BE2C (cell line): Measurements from ENCODE around the gene SIGLEC8.

ENCODE experiments used
- DNase-seq: peaks from one replicate; pipeline ENCODE4 v3.0.0-alpha.2; 2020
- H3K27me3 ChIP-seq: fragments of 250-450 bp; sonication (Bioruptor Pico); 2 replicates; pipeline ENCODE4 v1.5.1; 2020; ENCODE audit warnings: mild to moderate bottlenecking
- H3K36me3 ChIP-seq: fragments of 250-450 bp; sonication (Bioruptor Pico); 2 replicates; pipeline ENCODE4 v1.5.1; 2020; ENCODE audit warnings: mild to moderate bottlenecking
- H3K4me1 ChIP-seq: fragments of 250-450 bp; sonication (Bioruptor Pico); 2 replicates; pipeline ENCODE4 v1.5.1; 2020
- H3K4me3 ChIP-seq: 2 replicates; pipeline ENCODE4 v1.5.1; 2011; ENCODE audit warnings: low read depth, low read length
- H3K9me3 ChIP-seq: fragments of 250-450 bp; sonication (Bioruptor Pico); 2 replicates; pipeline ENCODE4 v1.5.1; 2020
- TF ChIP-seq, protein P1 (sequence below): IDR thresholded peaks from 2 replicates; pipeline ENCODE4 v1.5.1; 2012; ENCODE audit warnings: mild to moderate bottlenecking, low read depth, low read length

Gene SIGLEC8

DNA sequence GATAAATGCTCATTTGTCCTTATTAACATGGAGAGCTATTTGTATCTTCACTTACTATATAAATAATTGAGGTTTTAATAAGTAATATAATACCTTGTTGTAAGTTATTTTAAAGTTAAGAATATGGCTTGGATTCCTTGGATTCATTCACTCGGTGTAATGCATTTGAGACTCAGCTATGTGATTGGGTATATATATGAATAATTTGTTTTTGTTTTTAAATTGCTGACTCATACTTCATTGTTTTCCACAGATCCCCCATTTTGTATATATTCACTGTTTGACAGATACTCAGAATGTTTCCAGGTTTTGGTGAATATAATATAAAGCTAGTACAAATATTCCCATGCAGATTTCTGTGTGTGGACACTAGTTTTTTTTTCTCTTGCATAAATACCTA, 13.3 kb upstream of the SIGLEC8 start:
- Histone ChIP-seq H3K4me1 (no peaks in the 10 kb centered on the region), H3K36me3 (no peaks in the 10 kb centered on the region), H3K27me3 (peaks cover 3% of the 10 kb centered on the region), H3K9me3 (no peaks in the 10 kb centered on the region), H3K4me3 (no peak overlapping the region)
- DNase-seq, result no peak
- TF ChIP-seq, protein P1, sequence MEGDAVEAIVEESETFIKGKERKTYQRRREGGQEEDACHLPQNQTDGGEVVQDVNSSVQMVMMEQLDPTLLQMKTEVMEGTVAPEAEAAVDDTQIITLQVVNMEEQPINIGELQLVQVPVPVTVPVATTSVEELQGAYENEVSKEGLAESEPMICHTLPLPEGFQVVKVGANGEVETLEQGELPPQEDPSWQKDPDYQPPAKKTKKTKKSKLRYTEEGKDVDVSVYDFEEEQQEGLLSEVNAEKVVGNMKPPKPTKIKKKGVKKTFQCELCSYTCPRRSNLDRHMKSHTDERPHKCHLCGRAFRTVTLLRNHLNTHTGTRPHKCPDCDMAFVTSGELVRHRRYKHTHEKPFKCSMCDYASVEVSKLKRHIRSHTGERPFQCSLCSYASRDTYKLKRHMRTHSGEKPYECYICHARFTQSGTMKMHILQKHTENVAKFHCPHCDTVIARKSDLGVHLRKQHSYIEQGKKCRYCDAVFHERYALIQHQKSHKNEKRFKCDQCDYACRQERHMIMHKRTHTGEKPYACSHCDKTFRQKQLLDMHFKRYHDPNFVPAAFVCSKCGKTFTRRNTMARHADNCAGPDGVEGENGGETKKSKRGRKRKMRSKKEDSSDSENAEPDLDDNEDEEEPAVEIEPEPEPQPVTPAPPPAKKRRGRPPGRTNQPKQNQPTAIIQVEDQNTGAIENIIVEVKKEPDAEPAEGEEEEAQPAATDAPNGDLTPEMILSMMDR, result no peak

DNA sequence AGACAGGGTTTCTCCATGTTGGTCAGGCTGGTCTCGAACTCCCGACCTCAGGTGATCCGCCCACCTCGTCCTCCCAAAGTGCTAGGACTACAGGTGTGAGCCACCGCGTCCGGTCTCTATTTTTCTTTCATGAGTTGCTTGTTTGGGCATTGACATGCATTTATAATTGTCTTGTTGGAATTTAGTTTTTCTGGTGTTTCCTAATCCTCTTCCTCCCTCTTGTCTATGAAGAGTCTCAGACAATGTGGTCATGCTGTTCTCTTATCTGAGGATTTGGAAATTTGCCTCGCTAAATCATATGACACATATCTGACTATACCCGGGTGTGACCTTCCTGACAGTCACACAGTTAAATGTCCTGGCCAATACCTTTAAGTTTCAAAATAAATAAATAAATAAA, 12.7 kb upstream of the SIGLEC8 start:
- H3K36me3 ChIP-seq, result no peaks in the 10 kb centered on the region
- no peak overlapping the region for H3K4me3 ChIP-seq
- TF ChIP-seq, protein P1, result no peak
- DNase-seq, result no peak
- H3K9me3 ChIP-seq, result no peaks in the 10 kb centered on the region
- H3K27me3 ChIP-seq, result peaks cover 9% of the 10 kb centered on the region
- no peaks in the 10 kb centered on the region for H3K4me1 ChIP-seq

DNA sequence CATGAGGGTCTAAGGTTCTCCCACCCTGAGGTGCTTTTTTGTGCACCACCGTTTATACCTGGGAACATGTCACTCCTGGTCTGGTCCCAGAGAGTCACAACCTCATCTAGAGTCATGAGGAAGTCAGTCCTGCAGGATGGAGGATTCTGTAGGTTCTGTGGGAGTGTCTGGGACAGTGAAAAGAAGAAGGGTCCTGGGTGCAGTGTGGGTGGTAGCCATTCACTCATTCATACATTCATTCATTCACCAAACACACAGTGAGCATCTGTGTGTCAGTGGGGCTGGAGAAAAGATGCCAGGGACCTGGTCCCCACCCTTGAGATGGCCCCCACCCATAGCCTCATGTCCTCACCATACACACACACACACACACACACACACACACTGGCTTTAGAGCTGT, 11.4 kb upstream of the SIGLEC8 start:
- Histone ChIP-seq H3K9me3 (no peaks in the 10 kb centered on the region), H3K27me3 (peaks cover 17% of the 10 kb centered on the region), H3K4me3 (no peak overlapping the region), H3K36me3 (no peaks in the 10 kb centered on the region), H3K4me1 (no peaks in the 10 kb centered on the region)
- TF ChIP-seq, protein P1, result no peak
- no peak for DNase-seq

DNA sequence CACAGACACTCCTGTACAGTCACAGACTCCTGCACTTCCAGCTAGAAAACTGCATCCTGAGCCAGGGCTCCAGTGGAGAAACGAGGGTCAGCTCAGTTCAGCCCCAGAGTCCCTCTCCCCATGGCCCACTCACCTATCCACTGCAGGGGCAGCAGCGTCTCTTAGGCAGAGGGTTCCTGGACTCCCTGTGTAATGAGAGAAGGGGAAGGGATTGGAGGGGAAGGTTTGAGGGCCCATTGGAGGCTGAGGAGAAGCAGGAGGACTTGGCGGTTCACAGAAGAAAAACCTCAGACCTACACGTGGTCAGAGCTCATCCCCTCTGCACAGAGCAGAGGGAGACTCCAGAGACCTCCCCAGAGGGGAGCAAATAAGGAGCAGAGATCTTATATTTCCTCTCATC, 10.9 kb upstream of the SIGLEC8 start:
- TF ChIP-seq, protein P1, result no peak
- H3K27me3 ChIP-seq, result peaks cover 17% of the 10 kb centered on the region
- no peak for DNase-seq
- H3K9me3 ChIP-seq, result no peaks in the 10 kb centered on the region
- no peaks in the 10 kb centered on the region for H3K4me1 ChIP-seq
- H3K4me3 ChIP-seq, result no peak overlapping the region
- H3K36me3 ChIP-seq, result no peaks in the 10 kb centered on the region

DNA sequence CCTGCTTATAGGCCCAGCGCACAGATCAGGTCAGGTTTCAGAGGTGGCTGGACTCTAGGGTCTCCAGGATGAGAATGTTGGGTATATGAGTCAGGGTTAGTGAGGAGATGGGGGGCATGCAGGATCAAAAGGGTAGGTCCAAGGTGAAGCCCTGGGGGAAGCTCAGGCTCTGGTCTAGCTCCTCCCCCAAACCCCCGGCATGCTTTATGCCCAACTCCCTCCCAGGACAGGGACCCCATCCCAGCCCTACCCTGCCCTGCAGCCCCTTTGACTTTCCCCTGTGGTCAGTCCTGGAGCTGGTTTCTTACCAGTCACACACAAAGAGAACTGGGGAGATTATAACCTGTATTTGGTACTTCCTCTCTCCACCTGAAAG, 10.3 kb upstream of the SIGLEC8 start:
- H3K4me1 ChIP-seq, result no peaks in the 10 kb centered on the region
- TF ChIP-seq, protein P1, result no peak
- no peaks in the 10 kb centered on the region for H3K9me3 ChIP-seq
- H3K27me3 ChIP-seq, result peaks cover 17% of the 10 kb centered on the region
- no peak for DNase-seq
- no peak overlapping the region for H3K4me3 ChIP-seq
- no peaks in the 10 kb centered on the region for H3K36me3 ChIP-seq

DNA sequence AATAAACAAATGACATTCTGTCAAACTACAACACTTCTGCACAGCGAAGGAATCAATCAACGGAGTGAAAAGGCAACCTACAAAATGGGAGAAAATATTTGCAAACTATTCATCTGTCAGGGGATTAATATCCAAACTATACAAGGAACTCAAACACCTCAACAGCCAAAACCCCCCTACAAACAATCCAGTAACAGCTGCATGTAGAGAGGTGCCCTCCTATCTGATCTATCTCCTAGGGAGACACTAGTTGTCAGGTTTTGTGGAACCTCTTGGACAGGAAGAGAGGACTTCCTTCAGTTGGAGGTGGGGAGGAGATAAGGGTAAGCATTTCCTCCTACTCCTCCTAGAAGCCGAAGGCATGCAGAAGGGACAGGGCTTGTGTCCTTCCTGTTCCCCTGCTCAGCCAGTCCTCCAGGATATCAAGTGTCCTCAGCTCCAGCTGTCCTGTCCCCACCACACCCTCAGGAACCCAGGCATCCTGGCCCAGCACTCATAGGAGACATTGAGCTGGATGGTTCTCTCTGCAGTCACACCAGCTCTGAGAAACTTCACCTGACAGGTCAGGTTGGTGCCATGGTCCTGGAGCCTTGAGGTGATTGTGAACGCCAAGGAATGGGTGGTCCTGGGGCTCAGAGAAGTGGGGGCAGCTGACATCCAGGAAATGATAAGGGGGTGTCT, 9.8 kb upstream of the SIGLEC8 start:
- Histone ChIP-seq H3K27me3 (peaks cover 17% of the 10 kb centered on the region), H3K4me3 (no peak overlapping the region), H3K4me1 (no peaks in the 10 kb centered on the region), H3K36me3 (no peaks in the 10 kb centered on the region), H3K9me3 (no peaks in the 10 kb centered on the region)
- TF ChIP-seq, protein P1, result no peak
- no peak for DNase-seq
